NCI-H1930 (cell line): ENCODE data around the gene GGTLC1.
A peak's percentile ranks its signal among the peaks of the same experiment; 100 is the strongest.
"Not testable (repeated sequence)": the region's sequence is repeated elsewhere in the genome, so short reads cannot be mapped to it uniquely, and the experiment has no call there.

ENCODE experiments used
- DNase-seq, 2 experiments: peaks; one replicate each; lab custom pipeline; 2025; lab: John Stamatoyannopoulos, UW

GGTLC1 gene

DNA sequence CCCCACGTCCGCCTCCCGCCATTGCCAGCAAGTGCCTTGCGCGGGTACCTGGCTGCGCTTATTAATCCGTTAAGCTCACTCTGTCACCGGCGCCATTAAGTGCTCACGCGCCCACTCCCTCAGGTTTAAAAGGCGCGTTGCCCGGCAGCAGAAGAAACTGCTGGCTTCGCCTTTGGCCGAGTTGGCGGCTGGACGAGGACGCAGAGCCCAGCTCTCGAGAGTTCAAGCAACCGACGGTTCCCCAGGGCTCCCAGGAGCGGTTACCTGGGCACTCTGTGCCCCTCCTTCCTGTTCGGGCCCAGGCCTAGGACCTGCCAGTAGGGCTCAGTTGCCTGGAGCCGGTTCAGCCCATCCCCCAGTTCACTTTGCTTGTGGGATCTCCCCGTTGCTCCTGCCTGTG, at the start of gene GGTLC1:
GGTLC1 (minus strand) TSS at position 219 of the 400 bp plus-strand sequence. CDS start 2,168 bp downstream, outside the sequence.
- no peak for DNase-seq

DNA sequence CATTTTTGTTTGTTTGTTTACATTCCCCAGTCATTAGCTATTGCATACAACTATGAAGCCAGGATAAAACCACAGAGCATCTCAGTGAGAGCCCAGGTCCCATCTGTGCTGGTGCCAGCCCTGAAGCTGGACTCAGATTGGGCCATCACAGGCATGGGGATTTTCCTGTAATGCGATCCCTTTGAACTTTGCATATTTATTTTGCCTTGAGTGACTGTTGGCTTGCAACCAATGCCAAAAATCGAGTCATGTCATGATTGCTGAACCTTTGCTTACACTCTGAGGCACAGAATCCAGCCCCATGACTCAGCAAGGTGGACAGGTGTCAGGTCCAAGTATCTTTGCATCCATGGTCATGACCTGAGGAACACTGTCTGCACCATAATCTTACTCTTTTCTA, 46.2 kb upstream of the GGTLC1 start:
- no peak for DNase-seq

DNA sequence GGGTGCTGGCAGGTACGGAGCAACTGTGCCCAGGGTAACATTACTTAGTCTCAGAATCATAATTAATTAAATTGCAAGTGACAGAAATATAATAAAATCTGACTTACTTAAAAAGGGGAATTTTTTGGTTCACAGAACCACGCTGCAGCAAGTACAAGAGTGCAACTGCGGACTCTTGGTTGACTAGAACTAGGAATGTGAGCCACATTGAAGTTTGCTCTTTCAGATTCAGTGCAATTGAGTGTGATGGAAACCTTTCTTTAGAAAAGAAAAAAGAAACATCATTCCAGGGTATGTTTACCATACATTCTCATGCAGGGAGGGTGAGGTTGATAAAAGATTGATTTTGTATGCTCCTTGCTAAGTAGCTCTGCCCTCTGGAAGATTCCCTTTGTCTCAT, 45.0 kb upstream of the GGTLC1 start:
- no peak for DNase-seq

DNA sequence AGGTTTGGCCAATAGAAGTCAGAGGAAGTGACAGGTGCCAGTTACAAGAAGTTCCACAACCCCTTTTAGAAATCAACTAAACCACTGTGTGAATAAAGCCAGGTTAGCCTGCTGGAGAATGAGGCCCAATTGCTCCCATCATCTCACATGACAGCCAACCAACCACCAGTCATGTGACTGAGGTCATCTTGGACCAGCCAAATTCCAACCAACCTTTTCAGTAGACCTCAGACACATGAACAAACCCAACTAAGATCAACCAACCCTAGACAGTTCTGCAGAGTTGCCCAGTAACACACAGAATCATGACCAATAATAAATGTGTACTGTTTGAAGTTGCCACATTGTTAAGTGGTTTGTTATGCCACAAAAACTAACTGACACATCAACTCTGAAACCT, 44.6 kb upstream of the GGTLC1 start:
- DNase-seq, result no peak

DNA sequence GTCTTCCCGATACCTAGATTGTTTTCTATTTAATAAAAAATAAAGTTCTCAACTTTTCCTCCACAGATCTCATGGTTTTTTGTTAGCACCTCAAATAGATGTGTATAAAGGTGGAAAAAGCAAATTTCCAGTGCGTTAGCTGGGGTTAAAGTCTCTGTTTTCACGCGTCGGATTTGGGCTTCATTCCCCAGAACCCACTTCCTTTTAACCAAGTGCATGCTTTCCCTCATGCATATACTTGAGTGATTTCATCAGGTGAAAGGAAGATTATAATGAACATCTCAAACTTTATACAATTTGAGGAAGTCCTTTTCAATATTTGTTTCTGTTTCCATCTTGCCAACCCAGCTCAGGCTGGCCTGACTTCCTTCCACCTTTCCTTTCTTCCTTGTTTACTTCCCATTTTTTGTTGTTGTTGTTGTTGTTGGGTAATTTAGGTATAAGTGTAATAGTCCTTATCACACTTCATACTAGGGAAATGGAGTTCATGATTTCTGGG, 43.9 kb upstream of the GGTLC1 start:
- DNase-seq, result no peak

DNA sequence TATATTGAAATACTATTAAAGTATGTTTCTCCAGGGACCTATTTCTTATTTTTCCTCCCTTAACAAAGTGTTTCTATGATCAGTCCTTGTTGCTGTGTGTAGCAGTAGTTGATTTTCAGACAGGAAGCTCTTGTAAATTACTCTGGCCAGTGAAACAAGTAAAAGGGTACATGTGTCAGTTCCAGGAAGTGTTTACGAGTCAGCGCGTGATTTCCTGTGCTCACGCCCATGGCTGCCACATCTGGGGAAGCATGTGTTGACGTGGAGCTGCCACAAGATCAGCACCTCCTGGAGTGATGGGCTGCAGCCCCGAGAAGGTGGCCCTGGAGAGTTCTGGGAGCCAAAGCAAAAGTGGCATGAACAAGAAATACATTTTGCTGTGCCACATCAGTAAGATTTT, 38.6 kb upstream of the GGTLC1 start:
- no peak for DNase-seq

DNA sequence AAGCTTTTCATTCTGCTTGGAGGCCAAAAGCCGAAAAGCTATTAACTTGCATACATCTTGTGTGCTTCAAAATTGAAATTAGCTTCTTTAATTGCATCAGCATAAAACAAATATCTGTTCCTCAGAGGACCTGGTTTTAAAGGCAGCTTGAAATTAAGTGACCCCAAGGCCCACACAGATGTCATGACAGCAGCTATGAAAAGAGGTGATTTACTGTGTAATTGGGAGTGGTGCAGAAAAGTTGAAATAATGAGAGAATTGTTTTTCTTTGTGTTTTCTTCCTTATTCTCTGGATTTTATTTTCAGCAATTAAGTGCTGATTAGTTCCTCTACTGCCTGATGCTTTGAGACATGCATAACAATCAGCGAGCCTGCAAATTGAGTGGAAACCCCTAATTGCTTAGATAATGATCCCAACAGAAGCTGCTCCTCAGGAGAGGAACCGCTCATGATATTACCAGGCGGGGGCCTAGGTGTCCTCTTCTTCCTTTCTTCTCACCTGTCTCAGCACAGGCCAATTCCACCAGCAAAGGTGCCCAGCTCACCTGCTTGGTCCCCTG, 34.1 kb upstream of the GGTLC1 start:
- DNase-seq, result no peak

DNA sequence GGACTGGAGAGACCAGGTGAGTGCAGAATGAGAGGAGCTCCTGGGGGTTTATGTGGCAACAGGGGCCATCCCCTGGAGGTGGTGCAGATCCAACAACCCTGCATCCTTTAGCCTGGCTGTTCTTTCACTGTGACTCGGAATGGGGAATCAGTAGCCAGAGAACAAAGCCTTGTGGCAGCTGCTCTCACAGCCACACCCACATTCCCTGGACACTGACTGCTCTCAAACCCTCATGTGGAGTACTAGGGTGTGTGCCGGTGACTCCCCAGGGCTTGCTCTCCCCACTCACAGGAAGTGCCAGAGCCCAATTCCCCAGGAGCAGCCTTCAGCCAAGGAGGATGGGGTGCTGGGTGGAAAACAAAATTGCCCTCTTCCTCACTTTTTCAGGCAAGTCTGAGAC, 30.2 kb upstream of the GGTLC1 start:
- no peak for DNase-seq

DNA sequence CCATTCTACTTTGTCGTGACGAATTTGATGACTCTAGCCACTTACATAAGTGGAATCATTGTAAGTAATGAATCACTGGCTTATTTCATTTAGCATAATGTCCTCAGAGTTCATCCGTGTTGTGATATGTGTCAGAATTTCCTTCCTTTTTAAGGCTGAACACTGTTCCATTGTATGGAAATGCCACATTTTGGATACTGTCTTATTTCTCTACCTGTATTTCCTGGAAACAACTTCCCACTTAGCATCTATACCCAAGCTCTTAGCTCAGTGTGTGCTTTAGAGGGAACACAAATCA, 28.8 kb upstream of the GGTLC1 start:
- no peak for DNase-seq

DNA sequence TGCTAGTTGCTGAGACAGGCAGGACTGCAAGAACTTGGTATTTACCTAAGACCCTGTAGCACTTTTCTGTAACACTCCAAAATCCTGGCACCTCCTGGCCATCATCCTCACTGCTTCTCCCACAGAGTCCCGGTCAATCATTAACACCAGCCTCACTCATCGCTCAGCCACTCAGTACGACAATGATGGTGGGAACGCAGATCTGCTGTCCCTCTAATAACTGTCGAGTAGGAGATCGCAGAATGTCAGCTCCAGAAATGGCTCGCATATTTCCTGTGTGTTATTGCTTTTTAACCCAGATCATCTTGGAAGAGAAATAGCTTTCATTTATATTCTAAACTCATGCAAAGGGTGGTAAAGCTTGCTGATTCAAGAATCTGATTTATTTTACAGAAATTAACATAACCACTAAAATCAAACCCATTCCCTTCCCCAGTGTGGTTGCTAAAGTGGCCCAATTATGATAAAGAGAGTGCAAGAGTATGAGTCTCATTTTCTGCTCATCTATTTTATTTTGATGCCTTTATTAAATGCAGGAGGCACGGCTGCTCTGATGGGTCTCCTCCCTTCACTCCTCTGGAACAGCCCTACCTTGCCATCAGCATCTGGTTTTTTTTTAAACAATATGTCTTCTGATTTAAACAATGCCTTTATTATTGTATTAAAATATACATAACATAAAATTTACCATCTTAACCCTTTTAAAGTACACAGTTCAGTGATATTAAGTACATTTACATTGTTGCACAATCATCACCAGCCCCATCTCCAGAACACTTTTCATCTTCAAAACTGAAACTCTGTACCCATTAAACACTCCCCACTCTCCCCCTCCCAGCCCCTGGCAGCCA, 28.3 kb upstream of the GGTLC1 start:
- no peak for DNase-seq

DNA sequence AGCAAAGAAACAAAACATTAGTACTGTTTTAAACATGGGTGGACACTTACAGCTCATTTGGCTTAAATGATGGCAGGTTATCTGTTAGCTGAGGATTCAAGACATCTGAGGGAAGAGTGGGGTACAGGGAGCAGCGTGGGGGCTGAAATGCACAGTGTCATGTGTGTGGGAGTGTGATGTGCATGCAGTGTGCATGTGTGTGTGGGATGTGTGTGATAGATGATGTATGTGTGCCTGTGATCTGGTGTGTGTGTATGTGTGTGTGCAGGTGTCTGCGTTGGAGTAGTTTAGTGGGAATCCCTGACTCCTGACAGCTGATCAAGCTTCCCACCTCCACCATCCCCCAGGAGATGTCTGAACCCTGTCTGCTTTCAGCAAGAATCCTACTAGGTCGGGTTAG, 25.4 kb upstream of the GGTLC1 start:
- DNase-seq, result no peak

DNA sequence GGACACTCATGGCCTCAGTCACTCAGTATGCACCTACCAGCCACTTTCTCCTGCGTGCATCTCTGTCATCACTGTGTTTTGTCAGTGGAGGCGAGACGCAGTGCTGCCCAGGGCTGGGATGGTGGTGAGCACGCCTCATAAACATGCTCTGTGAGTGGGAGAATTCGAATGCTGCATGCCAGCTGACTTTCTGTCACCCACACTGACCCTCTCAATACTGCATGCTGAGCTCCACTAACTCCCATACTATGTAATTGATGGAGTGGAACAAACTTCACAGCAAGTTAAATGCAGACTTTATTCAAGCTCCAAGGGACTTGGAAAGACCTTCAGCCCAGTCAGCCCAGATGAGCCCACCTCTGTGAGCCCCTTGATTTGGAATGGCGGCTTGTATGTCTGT, 22.7 kb upstream of the GGTLC1 start:
- DNase-seq, result no peak

DNA sequence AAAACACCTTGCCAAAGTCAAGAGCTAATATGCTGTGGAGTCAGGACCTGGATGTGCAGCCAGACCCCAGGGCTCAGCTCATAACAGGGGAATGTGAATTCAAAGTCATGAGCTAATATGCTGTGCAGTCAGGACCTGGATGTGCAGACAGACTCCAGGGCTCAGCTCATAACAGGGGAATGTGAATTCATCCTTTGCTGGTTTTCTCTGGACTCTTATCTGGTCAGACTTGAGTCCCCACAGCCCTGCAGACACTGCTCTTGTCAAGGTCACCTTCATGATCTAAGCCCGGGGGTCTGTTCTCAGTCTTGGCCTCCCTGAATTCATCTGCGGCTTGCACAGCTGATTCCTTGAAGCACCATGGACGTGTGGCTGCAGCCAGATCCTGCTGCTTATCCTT, 19.2 kb upstream of the GGTLC1 start:
- no peak for DNase-seq

DNA sequence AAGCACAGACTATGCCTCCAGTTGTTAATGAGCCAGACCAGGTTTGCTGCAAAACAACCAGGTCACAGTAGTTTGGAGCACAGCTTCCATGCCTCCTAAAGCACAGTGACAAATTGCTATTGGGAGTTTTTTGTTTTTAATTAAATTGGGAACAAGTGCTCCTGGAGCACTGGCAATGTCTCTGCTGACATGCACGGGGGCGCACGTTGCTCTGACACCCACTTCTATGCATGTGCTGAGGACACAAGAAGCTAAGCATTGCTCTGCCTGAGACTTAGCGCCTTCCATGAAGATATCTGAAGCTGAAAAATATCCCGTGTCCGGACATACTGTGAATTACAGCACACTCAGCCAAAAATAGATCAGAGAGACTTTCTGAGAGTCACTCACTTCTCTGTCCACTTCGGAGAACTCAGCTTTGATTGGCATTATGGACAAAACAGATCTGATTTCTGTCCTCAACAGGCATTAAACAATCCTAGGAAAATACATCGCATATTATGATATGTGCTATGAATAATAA, 18.6 kb upstream of the GGTLC1 start:
- no peak for DNase-seq

DNA sequence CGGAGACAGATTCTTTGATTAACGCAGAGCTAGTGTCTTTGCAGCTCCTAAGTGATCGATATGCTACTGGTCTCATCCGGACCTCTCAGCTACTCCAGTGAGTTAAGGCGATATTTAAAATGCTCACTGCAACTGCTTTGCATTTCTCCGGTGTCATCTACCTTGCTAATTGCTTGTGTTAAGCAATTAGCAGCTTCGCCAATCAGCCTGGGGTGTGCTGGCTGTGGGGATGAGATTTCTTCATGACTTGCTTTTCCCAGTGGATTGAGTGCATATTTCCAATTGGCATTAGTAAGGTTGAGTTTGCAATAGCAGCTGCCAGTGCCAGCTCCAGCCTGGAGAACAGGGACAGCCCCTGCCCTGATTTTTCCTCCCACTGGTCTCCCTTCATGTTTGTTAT, 18.0 kb upstream of the GGTLC1 start:
- no peak for DNase-seq

DNA sequence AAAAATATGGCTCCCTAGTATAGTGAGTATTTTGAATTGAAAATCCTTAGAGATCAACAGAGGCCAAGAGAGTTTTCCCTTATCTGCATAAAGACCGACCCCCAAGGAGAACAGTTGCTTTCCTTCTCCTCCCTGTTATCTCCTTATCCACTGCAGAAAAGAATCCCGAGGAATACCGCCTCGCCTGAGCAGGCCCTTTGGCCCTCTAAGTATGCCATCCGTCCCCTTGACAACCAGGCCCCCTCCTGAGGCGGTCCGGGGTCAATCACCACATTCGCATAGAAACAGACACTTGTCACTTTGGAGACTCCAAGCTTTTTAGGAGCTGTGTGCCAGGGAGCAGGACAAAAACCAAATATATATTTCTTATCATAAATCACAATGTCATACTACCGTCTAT, 15.9 kb upstream of the GGTLC1 start:
- no peak for DNase-seq

DNA sequence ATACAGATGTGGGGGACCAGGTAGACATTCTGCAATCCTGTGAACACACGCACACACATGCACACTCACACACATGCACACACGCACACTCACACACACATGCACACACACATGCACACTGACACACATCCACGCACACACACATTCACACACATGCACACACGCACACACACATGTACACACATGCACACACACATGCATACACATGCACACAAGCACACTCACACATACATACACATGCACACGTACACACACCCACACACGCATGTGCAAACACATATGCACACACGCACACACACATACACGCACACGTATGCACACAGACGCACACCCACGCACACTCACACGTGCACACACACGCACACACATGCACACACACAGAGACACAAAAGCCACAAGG, 14.3 kb upstream of the GGTLC1 start:
- no peak for DNase-seq

DNA sequence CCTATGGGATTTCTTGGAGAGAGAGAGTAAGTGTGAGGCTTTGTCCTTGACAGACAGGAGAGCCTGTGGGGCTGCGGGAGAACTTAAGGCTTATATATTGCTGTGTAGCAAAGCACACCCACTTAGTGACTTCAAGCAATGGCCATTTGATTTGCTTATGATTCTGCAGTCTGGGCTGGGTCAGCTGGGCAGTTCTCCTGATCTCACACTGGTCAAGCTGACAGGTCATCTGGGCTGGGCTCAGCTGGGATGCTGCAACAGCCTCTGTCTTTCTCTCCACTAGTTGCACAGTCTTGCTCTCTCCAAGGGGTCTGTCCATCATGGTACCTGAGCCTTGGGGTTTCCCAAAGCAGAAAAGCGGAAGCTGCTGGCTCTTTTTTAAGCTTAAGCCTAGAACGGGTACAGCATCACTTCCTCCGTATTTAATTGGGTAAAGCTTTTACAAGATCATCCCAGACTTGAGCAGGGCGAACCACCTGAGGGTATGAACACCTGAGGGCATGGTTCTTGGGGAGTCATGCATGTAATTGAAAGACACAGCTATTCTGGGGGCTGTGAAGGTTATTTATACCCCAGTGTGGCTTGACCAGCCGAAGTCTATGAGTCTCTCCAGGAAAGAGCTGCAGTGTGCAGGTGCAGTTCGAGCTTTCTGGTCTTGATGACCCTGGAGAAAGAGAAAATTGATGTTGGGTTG, 13.3 kb upstream of the GGTLC1 start:
- DNase-seq, result no peak

DNA sequence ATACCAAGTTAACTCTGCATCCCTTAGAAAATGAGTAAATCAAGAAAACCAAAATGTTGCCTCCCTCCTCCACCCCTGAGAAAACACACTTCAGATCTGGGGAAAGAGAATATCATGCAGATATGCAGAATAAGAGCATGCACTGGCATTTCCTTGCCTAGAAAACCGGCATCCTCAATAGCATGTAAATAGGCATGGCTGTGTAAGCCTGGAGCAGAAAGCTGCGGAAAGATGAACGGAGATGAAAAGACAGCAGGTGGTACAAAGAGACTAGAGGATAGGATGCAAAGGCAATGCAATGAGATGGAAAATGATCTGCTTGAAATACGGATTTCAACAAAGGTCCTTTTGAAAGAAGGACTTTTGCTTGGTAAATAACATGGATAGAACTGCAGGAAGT, 10.3 kb upstream of the GGTLC1 start:
- DNase-seq, result no peak

DNA sequence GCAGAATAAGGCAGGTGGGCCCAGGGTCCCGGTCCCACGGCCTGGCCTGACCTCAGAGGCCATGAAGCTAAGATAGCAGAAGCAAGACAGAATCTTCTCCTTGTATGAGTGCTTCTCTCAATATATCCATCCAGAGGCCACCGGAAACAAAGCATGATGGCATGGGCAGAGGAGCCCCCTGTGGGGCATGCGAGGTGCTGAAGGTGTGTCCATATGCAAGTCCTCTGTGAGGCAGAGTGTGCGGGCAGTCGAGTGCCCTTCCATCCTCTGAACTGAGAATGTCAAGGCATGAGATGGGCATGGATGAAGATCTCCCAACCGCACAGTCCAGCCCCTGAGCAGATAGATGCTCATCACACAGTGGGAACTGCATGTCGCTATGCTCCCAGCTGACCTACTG, 9.8 kb upstream of the GGTLC1 start:
- DNase-seq, result peak in 1 of 2 experiments; percentile 15

DNA sequence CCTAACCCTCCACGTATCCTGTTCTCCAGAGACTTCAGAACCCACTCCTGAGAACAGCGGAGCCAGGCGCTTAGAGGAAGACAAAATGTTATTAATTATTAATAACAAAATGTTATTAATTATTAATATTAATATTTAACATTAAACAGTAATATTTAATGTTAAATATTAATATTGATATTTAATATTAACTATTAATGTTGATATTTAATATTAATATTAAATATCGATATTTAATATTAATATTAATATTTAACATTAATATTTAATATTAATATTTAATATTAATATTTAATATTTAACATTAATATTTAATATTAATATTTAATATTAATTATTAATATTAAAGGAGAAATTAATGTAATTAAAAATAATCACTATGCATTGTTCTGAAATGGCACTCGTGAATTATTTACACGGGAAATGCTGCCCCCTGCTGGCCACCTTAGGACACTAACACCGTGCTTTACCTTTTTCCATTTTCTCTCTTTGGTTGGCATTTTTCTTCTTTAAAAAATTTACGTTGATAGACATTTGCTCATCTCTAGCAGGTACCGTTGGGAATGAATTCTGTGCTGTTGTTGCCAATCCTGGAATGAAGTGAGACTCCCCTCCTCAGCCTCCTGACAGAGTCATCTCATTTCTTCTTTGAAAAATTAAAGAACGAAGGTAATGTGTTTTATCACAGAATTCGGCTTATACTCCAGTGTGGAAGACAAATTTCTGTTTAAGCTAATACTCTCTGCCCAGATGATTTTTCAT, 7.5 kb upstream of the GGTLC1 start:
- DNase-seq, result peak in 1 of 2 experiments; percentile 44

DNA sequence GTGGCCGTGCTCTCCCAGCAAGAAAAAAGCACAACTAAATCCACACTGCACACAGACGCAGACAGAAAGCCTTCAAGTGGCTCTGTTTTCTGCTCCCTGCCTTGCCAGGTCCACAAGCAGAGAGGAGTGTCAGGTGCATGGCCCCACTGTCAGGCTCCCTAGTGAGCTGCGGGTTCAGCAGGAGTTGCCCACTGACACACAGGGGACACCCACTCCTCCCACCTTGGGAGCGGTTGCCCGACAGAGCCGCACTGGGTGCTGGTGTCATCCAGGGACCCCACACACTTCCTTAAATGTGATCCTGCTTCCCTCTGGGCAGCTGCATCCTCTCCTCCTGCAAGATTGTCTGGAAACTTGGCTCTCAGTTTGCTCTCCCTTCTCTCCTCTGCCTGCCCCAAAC, 6.7 kb upstream of the GGTLC1 start:
- not testable (repeated sequence) for DNase-seq
